H1 (cell line): ENCODE results near the gene REL. TPM values are rescaled to one million over a fixed set of nuclear protein-coding genes. Genes with fewer than 3 reads are reported as not detected.

Source experiments
- CTCF ChIA-PET: fragments of 300-600 bp; sonication (Branson Sonifier 250); formaldehyde crosslinking; loops from one replicate; lab custom pipeline; 2021; ENCODE audit not compliant: partially characterized antibody; lab: Charles Lee
- POLR2A ChIA-PET: fragments of 300-600 bp; sonication (Branson Sonifier 250); formaldehyde crosslinking; loops from one replicate; lab custom pipeline; 2021; ENCODE audit warnings: inconsistent platforms; ENCODE audit not compliant: partially characterized antibody; lab: Charles Lee
- DNase-seq, 2 experiments: peaks; one replicate each; pipeline versions ENCODE4 v3.0.0 to v3.0.0-alpha.2; 2010 to 2022; ENCODE audit warnings: low spot score in 2 of 2, low read depth in 1 of 2, mixed read lengths in 1 of 2
- FAIRE-seq: peaks from 2 replicates; lab custom pipeline; 2011; peaks lifted over from hg19 to GRCh38; lab: Jason Lieb, UNC
- H2AFZ ChIP-seq: 2 replicates; pipeline ENCODE4 v1.8.1; 2012; ENCODE audit warnings: low read length, inconsistent platforms
- H2AK5ac ChIP-seq: 2 replicates; pipeline ENCODE4 v1.6.1; 2013; ENCODE audit warnings: low read depth, low read length
- H2BK120ac ChIP-seq: replicated peaks from 2 replicates; pipeline ENCODE3; 2013; ENCODE audit warnings: low read depth, low read length, inconsistent platforms
- H2BK12ac ChIP-seq: 2 replicates; pipeline ENCODE4 v1.6.1; 2013; ENCODE audit warnings: low read depth, low read length
- H2BK15ac ChIP-seq: 2 replicates; pipeline ENCODE4 v1.6.1; 2013; ENCODE audit warnings: low read length
- H2BK20ac ChIP-seq: 2 replicates; pipeline ENCODE4 v1.6.1; 2013; ENCODE audit warnings: low read length
- H2BK5ac ChIP-seq: 2 replicates; pipeline ENCODE4 v1.6.1; 2013; ENCODE audit warnings: low read depth, low read length
- H3K14ac ChIP-seq: 2 replicates; pipeline ENCODE4 v1.6.1; 2013; ENCODE audit warnings: inconsistent platforms; ENCODE audit not compliant: insufficient read length
- H3K18ac ChIP-seq: 2 replicates; pipeline ENCODE4 v1.6.1; 2013; ENCODE audit warnings: low read length; ENCODE audit errors: extremely low read depth
- H3K23ac ChIP-seq: 2 replicates; pipeline ENCODE4 v1.6.1; 2013; ENCODE audit warnings: inconsistent platforms; ENCODE audit not compliant: insufficient read length
- H3K23me2 ChIP-seq: 2 replicates; pipeline ENCODE4 v1.6.1; 2013; ENCODE audit warnings: low read depth, low read length
- H3K27ac ChIP-seq: 2 replicates; pipeline ENCODE4 v1.6.1; 2011; ENCODE audit warnings: low read depth, low read length, inconsistent platforms
- H3K27me3 ChIP-seq, 4 experiments: replicated peaks in 1 of 4; 1 replicate in 1 of 4; 2 replicates in 3 of 4; pipeline versions ENCODE4 v1.6.1 to v1.8.1; 2011 to 2013; ENCODE audit warnings: low read length in 3 of 4, mild to moderate bottlenecking in 3 of 4, inconsistent platforms in 2 of 4, mixed read lengths in 2 of 4, moderate library complexity in 1 of 4; ENCODE audit not compliant: control insufficient read depth in 3 of 4, insufficient read depth in 3 of 4; ENCODE audit errors: extremely low read depth in 1 of 4
- H3K36me3 ChIP-seq, 4 experiments: 2 replicates each; pipeline versions ENCODE4 v1.6.1 to v1.8.1; 2011 to 2013; ENCODE audit warnings: mild to moderate bottlenecking in 4 of 4, low read length in 3 of 4, moderate library complexity in 2 of 4, control low read depth in 1 of 4, inconsistent platforms in 1 of 4; ENCODE audit not compliant: insufficient read depth in 4 of 4, control insufficient read depth in 2 of 4
- H3K4ac ChIP-seq: replicated peaks from 2 replicates; pipeline ENCODE3; 2013; ENCODE audit warnings: low read length, low read depth, mixed read lengths, inconsistent platforms; ENCODE audit not compliant: insufficient read length
- H3K4me1 ChIP-seq, 4 experiments: replicated peaks in 1 of 4; 1 replicate in 1 of 4; 2 replicates in 3 of 4; pipeline versions ENCODE4 v1.6.1 to v1.8.1; 2011 to 2013; ENCODE audit warnings: low read length in 3 of 4, inconsistent platforms in 2 of 4, mixed read lengths in 1 of 4; ENCODE audit not compliant: insufficient read depth in 4 of 4, control insufficient read depth in 3 of 4
- H3K4me2 ChIP-seq, 2 experiments: 2 replicates each; pipeline versions ENCODE4 v1.6.1 to v1.8.1; 2011 to 2013; ENCODE audit warnings: low read depth in 2 of 2, low read length in 2 of 2, control low read depth in 1 of 2, inconsistent platforms in 1 of 2, mild to moderate bottlenecking in 1 of 2; ENCODE audit not compliant: insufficient read depth in 1 of 2
- H3K4me3 ChIP-seq, 4 experiments: fragments of 200-600, 300-600 bp in 1 of 4; sonication (generic), shearing (Covaris generic), sonication (Bioruptor Twin) in 1 of 4; 2 replicates each; pipeline versions ENCODE4 v1.5.1 to v1.8.1; 2011 to 2016; ENCODE audit warnings: low read length in 4 of 4, low read depth in 3 of 4, control low read depth in 2 of 4, inconsistent platforms in 2 of 4, mild to moderate bottlenecking in 2 of 4, mixed read lengths in 1 of 4, moderate library complexity in 1 of 4; ENCODE audit not compliant: insufficient read depth in 2 of 4; ENCODE audit errors: extremely low read depth in 1 of 4
- H3K56ac ChIP-seq: replicated peaks from 2 replicates; pipeline ENCODE3; 2013; ENCODE audit warnings: low read depth, mild to moderate bottlenecking, mixed read lengths, low read length, inconsistent platforms; ENCODE audit not compliant: insufficient read length
- H3K79me1 ChIP-seq: 2 replicates; pipeline ENCODE4 v1.6.1; 2013; ENCODE audit warnings: low read depth, low read length, control low read depth
- H3K79me2 ChIP-seq, 2 experiments: 2 replicates each; pipeline versions ENCODE4 v1.6.1 to v1.8.1; 2012 to 2013; ENCODE audit warnings: low read length in 2 of 2, mild to moderate bottlenecking in 2 of 2, inconsistent platforms in 1 of 2; ENCODE audit not compliant: insufficient read depth in 2 of 2, control insufficient read depth in 1 of 2
- H3K9ac ChIP-seq, 4 experiments: replicated peaks in 1 of 4; 1 replicate in 1 of 4; 2 replicates in 3 of 4; pipeline versions ENCODE4 v1.6.1 to v1.8.1; 2011 to 2013; ENCODE audit warnings: low read depth in 3 of 4, low read length in 3 of 4, control low read depth in 2 of 4, mild to moderate bottlenecking in 2 of 4, moderate library complexity in 2 of 4, inconsistent platforms in 1 of 4; ENCODE audit errors: extremely low read depth in 1 of 4
- H3K9me3 ChIP-seq, 2 experiments: 2 replicates each; pipeline versions ENCODE4 v1.6.1 to v1.8.1; 2012 to 2013; ENCODE audit warnings: mild to moderate bottlenecking in 2 of 2, moderate library complexity in 2 of 2, control low read depth in 1 of 2, inconsistent platforms in 1 of 2, low read depth in 1 of 2, low read length in 1 of 2, mixed read lengths in 1 of 2; ENCODE audit not compliant: insufficient read depth in 2 of 2
- H4K20me1 ChIP-seq, 2 experiments: replicated peaks in 1 of 2; 2 replicates each; pipeline versions ENCODE3 to v1.8.1; 2011 to 2013; ENCODE audit warnings: inconsistent platforms in 2 of 2, low read length in 2 of 2, mild to moderate bottlenecking in 1 of 2; ENCODE audit not compliant: insufficient read depth in 2 of 2, control insufficient read depth in 1 of 2
- H4K5ac ChIP-seq: 2 replicates; pipeline ENCODE4 v1.6.1; 2013; ENCODE audit warnings: low read length, low read depth, mixed read lengths, inconsistent platforms; ENCODE audit not compliant: insufficient read length
- H4K8ac ChIP-seq: 2 replicates; pipeline ENCODE4 v1.8.0; 2013; ENCODE audit warnings: mild to moderate bottlenecking, moderate library complexity, low read length, inconsistent platforms; ENCODE audit not compliant: insufficient read depth; ENCODE audit errors: extremely low read depth
- H4K91ac ChIP-seq: replicated peaks from 2 replicates; pipeline ENCODE3; 2013; ENCODE audit warnings: low read length, mixed read lengths, inconsistent platforms; ENCODE audit not compliant: insufficient read length
- CHD2 ChIP-seq: IDR thresholded peaks from 2 replicates; pipeline ENCODE4 v1.6.1; 2012; ENCODE audit warnings: low read length, improper control_type of control experiment
- EZH2 ChIP-seq: fragments of 200-600 bp; sonication (generic); IDR thresholded peaks from 2 replicates; pipeline ENCODE4 v1.7.1; 2012; ENCODE audit warnings: low read depth, mild to moderate bottlenecking, moderate library complexity, low read length, inconsistent platforms; ENCODE audit not compliant: severe bottlenecking
- HDAC2 ChIP-seq, 2 experiments: fragments of 300-600 bp in 1 of 2; sonication (generic) in 1 of 2; IDR thresholded peaks; 2 replicates each; pipeline ENCODE4 v1.6.1; 2011 to 2012; ENCODE audit warnings: low read depth in 2 of 2, low read length in 2 of 2, mild to moderate bottlenecking in 2 of 2, moderate library complexity in 2 of 2, borderline replicate concordance in 1 of 2, inconsistent platforms in 1 of 2
- HDAC6 ChIP-seq: IDR thresholded peaks from one replicate; pipeline ENCODE4 v1.7.1; 2012; ENCODE audit warnings: low read depth, mild to moderate bottlenecking, inconsistent platforms, low read length, moderate library complexity
- KDM1A ChIP-seq: fragments of 200-600, 300-600 bp; sonication (generic); IDR thresholded peaks from 2 replicates; pipeline ENCODE4 v1.7.1; 2016; ENCODE audit warnings: mild to moderate bottlenecking, low read length, borderline replicate concordance
- KDM4A ChIP-seq: IDR thresholded peaks from one replicate; pipeline ENCODE4 v1.7.1; 2012; ENCODE audit warnings: low read depth, mild to moderate bottlenecking, moderate library complexity, low read length, inconsistent platforms; ENCODE audit not compliant: severe bottlenecking
- RAD21 ChIP-seq, 2 experiments: IDR thresholded peaks in 1 of 2; conservative IDR thresholded peaks in 1 of 2; 2 replicates each; pipeline ENCODE4 v1.6.1; 2011; ENCODE audit warnings: low read depth in 2 of 2, low read length in 2 of 2, improper control_type of control experiment in 1 of 2, inconsistent platforms in 1 of 2, mild to moderate bottlenecking in 1 of 2, moderate library complexity in 1 of 2
- RBBP5 ChIP-seq: IDR thresholded peaks from 2 replicates; pipeline ENCODE4 v1.7.1; 2012; ENCODE audit warnings: low read depth, mild to moderate bottlenecking, inconsistent platforms, low read length, moderate library complexity, borderline replicate concordance
- SIRT6 ChIP-seq: IDR thresholded peaks from one replicate; pipeline ENCODE4 v1.7.1; 2012; ENCODE audit warnings: low read length, inconsistent platforms
- TCF12 ChIP-seq: IDR thresholded peaks from 2 replicates; pipeline ENCODE4 v1.6.1; 2011; ENCODE audit warnings: low read depth, mild to moderate bottlenecking, low read length
- YY1 ChIP-seq: IDR thresholded peaks from 2 replicates; pipeline ENCODE4 v1.6.1; 2011; ENCODE audit warnings: low read depth, mild to moderate bottlenecking, low read length
- ZNF274 ChIP-seq: IDR thresholded peaks from 2 replicates; pipeline ENCODE4 v1.7.0; 2012; ENCODE audit warnings: low read length, borderline replicate concordance; ENCODE audit errors: extremely low read depth
- WGBS, 2 experiments: shearing (Covaris generic) in 1 of 2; methylation state at CpG; one replicate each; pipeline versions ENCODE4 v1.1.6 to v1.1.7; 2013 to 2015; ENCODE audit warnings: low lambda C conversion rate in 2 of 2, mixed read lengths in 2 of 2, inconsistent platforms in 1 of 2, low coverage in 1 of 2, missing lambda C conversion rate in 1 of 2; ENCODE audit not compliant: insufficient replicate concordance in 2 of 2, insufficient coverage in 1 of 2, insufficient read length in 1 of 2; ENCODE audit errors: extremely low coverage in 1 of 2, missing lambda C conversion rate in 1 of 2; 5-methylcytosine and 5-hydroxymethylcytosine counted together
- polyA plus RNA-seq, 7 experiments: library from polyadenylated mRNA; depleted of rRNA in 3 of 7; stranded (reverse) in 5 of 7; unstranded in 2 of 7; fragments of >200 nt in 5 of 7; fragments of 200-250 nt in 2 of 7; gene quantifications; 1 replicate in 5 of 7; 2 replicates in 1 of 7; 4 replicates in 1 of 7; pipeline versions ENCODE4 v1.2.1 to v1.2.3, GENCODE V29; 2011 to 2013; ENCODE audit warnings: missing spikeins in 2 of 7, mixed read lengths in 2 of 7
- total RNA-seq: library from RNA; stranded (reverse); fragmentation: NEBNext Ultra II Directional; extraction: Animal tissue kit (Norgen Biotek cat#: 25700); gene quantifications from 2 replicates; pipeline ENCODE4 v1.2.1, GENCODE V29; 2021
- TF ChIP-seq, protein P1 (sequence below): IDR thresholded peaks from 2 replicates; pipeline ENCODE4 v1.6.1; 2011; ENCODE audit warnings: low read depth, mild to moderate bottlenecking, low read length; ENCODE audit not compliant: insufficient read depth

Gene REL
- total and polyA plus RNA-seq, 2 of the 8 experiments (the other 6 are each of a cell fraction or from before 2014, with no cell fraction given) = 1.5 to 7.5 TPM

DNA sequence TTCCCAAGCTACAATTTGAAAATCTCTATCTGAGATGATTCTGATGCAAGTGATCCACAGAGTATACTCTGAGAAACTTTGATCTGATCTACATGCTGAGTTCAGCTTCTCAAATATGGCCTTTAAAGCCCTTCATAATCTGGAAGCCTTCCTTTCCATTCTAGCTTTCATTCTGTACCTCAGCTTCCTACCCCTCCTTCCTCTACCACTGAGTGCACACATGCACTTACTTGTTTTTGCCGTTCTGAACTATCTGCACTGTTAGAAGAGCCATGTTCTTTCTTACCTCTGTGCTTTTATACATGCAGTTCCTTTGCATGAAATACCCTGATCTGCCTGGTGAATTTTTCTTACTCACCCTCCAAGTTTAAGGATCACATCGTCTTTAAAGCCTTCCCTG, 25.0 kb downstream of the REL start:
- Histone ChIP-seq H4K20me1 (no peaks in the 10 kb centered on the region), H2BK120ac (no peak overlapping the region), H3K14ac (no peak overlapping the region), H2AK5ac (no peak overlapping the region), H3K27me3 (no peaks in the 10 kb centered on the region), H3K4me1 (no peaks in the 10 kb centered on the region), H2BK5ac (no peak overlapping the region), H4K5ac (no peak overlapping the region), H3K18ac (no peak overlapping the region), H4K91ac (no peak overlapping the region), H2BK20ac (no peak overlapping the region), H3K23me2 (no peaks in the 10 kb centered on the region), H3K4me3 (no peak overlapping the region), H3K4me2 (no peak overlapping the region), H3K4ac (no peak overlapping the region), H3K9me3 (no peaks in the 10 kb centered on the region), H3K27ac (no peak overlapping the region), H4K8ac (no peak overlapping the region), H3K79me1 (no peaks in the 10 kb centered on the region), H3K56ac (no peak overlapping the region), H2BK12ac (no peak overlapping the region), H3K23ac (no peak overlapping the region), H2AFZ (no peak overlapping the region), H3K79me2 (no peaks in the 10 kb centered on the region), H3K9ac (no peak overlapping the region), H2BK15ac (no peak overlapping the region), H3K36me3 (no peaks in the 10 kb centered on the region)
- FAIRE-seq = no peak
- no peak for DNase-seq
- 100% methylated on average over 2 of the region's 2 CpGs; no CpG with 5 or more reads in 1 of the 2 experiments for WGBS, 2 experiments
- no peak for TF ChIP-seq CHD2
- TF ChIP-seq SIRT6 = no peak
- TF ChIP-seq, protein P1, sequence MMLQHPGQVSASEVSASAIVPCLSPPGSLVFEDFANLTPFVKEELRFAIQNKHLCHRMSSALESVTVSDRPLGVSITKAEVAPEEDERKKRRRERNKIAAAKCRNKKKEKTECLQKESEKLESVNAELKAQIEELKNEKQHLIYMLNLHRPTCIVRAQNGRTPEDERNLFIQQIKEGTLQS = no peak
- TF ChIP-seq ZNF274 = no peak
- no peak for TF ChIP-seq YY1
- no peak for TF ChIP-seq EZH2
- TF ChIP-seq RAD21 (IDR thresholded peaks at IDR 0.05 in 1 of 2, conservative IDR thresholded peaks at IDR 0.05 in 1 of 2; ENCODE audit: low read depth in 2 of 2, low read length in 2 of 2) = no peak
- TF ChIP-seq HDAC6 = no peak
- no peak for TF ChIP-seq KDM4A
- TF ChIP-seq HDAC2 (IDR thresholded peaks at IDR 0.05; ENCODE audit: borderline replicate concordance in 1 of 2, low read depth in 2 of 2, low read length in 2 of 2) = no peak
- no peak for TF ChIP-seq RBBP5
- no peak for TF ChIP-seq TCF12
- no peak for TF ChIP-seq KDM1A
- CTCF ChIA-PET = no interaction called here
- POLR2A ChIA-PET = no interaction called here
